Esophagus mucosa (tissue), 1 donor: Measurements from ENCODE around the gene SDHB. TPM values are rescaled to one million over a fixed set of nuclear protein-coding genes. Genes with fewer than 3 reads are reported as not detected.

Experiments used
- ATAC-seq: fragments of 200-7000 bp; cut with Tn5 transposase; one replicate; pipeline ENCODE4 v1.9.1; 2020
- total RNA-seq: library from RNA; stranded (reverse); gene quantifications from one replicate; pipeline ENCODE4 v1.2.4, GENCODE V29; 2023
- donor health status: DM: yes; HTN: yes; CAD: no.

SDHB gene
- total RNA-seq, 1 donor from 2014 or later, result 84.5 TPM

DNA sequence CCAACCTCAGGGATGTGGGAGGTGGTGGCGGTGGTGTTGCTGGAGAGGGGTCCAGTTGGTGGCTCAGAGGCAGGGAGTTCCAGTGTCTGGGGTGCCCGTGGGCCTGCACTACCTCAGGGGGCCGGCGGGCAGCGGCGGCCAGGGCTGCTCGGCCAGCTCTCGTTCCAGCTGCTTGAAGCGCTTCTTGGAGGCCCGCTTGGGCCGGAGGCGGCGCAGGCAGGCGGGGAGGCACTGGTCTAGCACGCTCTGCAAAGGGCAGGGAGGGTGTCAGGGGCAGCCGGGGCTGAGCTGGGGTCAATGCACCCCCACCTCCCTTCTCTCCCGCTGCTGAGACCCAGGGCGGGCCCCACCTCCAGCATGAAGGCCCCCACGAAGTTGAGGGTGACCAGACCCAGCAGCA, 67.7 kb downstream of the SDHB start:
- no peak for ATAC-seq

DNA sequence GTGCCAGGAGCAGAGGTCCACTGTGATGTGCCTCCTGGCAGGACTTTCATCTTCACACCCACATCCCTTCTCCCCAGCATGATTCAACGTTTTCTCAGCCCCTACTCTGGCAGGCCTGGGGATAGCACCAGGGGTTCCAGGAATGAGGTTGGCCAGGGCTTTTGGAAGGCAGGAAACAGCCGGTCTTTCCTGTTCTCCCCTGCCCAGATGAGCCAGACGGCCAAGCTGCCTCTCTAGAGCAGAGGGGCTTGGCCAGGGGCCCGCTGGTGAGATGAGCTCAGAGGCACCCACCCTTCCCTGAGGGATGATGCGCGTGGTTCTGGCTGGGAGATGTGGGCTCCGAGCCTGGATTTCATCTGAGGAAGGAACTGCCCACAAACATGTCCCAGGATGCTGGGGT, 69.1 kb downstream of the SDHB start:
- peak; percentile 75 for ATAC-seq

DNA sequence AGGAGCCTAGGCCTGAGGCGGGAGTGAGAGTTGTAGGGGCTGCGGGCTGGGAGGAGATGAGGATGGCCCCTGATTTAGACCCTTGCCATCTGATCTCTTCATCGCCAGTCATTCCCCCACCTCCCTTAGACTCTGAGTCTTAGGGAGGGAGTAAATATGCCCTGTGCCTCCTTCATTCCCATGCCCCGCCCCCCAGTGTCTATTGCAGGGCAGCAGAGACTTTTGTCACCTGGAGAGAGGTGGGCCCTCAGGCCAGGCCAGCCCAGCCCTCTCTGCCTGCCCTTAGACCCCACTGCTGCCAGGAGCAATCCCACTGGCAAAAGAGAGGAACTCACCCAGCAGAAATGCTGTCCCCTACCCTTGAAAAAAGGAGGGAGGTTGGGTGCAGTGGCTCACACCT, 70.2 kb downstream of the SDHB start:
- ATAC-seq, result no peak

DNA sequence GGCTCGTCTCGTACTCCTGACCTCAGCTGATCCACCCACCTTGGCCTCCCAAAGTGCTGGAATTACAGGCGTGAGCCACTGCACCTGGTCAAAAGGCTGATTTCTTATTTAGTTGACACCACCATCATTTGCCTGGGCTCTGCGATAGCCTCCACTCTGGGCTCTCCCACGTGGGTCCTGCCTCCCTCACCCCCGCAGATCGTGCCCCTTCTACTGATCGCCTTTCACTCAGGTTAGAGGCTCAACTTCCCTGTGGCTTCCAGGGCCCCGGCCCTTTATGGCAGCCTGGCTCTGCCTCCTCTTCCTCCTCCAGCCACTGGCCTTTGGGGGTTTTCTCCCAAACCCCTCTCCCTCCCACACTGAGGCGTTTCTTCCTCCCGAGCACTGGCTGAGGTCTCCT, 70.9 kb downstream of the SDHB start:
- ATAC-seq, result no peak

DNA sequence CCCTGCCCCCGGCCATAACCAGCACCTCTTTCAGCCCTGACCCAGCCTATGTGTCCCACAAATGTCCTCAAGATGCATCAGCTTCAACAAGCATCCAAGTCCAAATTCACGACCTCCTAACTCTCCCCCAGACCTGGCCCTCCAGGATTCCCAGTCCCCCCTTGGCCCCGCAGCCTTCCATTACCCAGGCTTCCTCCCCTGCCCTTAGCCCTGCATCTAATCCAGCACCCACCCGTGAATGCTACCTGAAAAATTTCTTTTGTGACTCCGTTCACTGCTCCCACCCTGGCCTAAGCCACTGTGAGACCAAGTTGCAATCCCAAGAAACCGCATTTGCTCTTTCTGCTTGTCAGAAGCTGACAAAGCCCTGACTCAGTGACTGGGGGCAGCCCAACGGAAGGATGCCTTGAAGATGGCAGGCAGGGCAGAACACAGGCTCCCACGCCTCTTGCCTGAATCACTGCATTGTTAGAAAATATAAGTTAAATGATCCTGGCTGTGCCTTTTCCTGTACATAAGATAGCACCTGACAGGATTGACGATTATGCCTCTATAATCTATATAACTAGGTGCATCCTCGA, 72.5 kb downstream of the SDHB start:
- no peak for ATAC-seq

DNA sequence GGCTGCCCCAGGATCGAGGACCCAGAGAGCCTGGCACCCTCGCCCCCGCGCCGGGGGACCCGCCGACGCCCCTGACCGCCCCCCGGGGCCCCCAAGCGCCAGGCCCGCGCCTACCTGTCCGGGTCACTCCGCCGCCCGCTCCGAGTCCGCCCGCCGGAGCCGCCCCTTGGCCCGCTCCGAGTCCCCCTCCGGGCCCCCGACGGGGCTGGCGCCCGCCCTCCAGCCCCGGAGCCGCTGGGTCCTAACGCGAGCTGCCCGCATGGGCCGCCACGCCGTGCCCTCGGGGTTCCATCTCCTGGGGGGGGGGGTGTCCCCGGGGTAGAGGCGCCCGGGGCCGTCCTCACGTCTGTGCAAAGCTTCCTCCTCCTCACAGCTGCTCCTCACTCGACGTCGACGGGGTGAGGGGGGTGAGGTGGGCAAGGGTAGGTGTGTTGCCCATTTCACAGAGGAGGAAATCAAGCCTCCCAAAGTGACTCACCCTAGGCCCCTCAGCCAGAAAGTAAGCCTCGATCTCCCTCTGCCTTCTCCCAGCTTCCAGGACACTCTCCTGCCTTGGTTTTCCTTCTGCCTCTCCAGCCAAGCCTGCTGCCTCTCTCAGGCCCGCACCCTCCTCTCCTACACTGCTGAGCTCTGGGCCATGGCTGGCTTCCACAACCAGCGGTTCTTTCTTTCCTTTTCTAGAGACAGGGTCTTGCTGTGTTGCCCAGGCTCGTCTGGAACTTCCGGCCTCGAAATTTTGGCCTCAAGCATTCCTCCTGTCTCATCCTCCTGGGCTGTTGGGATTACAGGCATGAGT, 73.2 kb downstream of the SDHB start, which contains the start of gene MFAP2:
Gene MFAP2, minus strand, starts transcription at position 148 of the 796 bp plus-strand sequence. CDS start 2,347 bp downstream, outside the sequence.
- ATAC-seq, result no peak

DNA sequence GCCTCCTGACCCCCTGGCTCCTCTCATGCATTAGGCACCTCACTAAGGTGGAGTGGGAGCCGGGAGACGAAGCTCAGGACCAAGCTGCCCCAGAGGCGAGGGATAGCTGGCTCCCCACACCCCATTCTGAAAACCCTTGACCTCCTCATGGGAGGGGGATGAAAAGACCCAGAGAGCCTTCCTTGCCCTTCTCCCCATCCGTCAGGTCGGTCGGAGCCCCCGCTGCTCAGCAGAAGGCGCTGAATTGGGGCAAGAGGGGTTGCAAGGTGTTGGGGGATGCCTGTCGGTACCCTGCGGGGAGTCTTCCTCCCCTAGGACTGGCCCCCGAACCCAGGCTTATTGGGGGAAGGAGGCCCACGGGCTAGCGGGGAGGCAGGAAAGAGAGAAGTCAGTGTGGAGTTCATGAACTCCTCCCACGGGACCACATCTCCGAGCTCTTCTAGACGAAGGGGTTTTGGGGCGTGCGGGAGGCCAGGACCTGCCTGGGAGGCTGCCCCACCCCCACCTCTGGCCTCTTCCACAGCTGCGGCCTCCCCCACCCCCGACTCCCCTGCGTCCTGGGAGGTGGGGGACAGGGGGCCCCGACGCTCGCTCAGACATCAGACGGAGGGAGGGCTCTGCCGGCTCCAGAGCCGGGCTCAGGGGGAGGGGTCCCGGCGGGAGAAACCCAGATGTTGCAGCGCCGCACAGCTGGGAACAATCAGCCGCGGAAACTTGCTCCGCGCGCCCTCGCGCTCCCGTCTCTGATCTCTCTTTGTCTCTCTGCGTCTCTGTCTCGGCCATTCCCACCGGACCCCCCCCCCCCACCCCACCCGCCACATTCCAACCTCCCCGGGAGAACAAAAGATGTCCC, 74.1 kb downstream of the SDHB start:
- no peak for ATAC-seq

DNA sequence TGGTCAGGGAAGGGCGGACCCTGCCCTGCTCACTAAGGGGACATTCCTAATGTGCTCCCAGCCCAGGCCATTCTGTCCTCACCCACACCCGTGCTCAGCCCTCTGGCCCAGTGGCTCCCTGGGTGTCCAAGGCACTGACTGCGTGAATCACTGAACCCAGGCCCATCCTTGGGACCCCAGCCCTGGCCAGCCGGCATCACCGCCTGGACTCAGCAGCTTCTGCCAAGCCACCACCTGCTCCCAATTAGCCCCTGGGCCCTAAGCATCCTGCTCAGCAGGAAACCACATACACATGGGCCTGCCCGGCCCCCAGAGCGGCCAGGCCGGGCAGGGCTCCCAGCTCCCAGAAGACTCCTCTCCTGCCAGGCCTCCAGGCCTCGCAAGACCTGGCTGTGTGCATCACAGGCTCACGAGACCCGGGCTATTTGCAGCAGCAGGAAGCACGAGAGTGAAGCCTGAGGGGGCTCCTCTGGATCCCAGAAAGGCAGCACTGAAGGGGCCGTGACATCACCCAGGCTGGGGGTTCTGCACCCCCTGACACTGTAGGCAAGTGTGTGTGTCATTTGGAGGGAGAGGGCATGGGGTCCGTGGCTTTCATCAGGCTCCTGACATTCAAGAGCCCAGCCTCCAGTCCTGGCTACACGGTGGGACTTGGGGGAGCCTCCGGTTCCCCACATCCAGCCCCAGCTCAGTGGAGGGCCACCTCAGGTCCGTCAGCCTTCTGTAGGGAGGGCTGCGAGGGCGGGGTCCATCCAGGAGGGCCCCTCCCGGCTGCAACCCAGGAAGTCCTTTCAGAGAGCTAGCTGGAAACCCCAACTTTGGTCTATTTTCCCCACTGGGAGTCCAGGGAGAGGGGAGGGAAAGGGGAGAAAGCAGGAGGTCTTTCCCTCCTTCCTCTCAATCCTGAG, 75.0 kb downstream of the SDHB start:
- peak; percentile 4 for ATAC-seq

DNA sequence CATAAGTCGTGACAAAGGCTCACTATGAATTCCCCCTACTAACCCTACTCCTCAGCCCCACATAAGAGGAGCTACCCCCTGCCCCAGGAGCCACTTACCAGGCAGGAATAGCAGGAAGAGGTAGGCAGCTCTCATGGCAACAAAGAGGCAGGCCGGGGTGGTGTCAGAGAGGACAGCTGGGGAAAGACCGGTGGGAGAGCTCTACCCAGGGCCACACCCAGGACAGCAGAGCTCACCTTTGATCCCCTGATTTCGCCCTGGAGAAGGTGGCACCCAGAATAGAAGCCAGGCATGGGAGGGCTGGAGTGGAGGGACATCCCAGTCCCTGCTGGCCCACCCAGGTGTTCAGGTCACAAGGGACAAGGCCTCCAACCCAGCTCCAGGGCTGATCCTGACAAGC, 75.7 kb downstream of the SDHB start:
- peak; percentile 19 for ATAC-seq

DNA sequence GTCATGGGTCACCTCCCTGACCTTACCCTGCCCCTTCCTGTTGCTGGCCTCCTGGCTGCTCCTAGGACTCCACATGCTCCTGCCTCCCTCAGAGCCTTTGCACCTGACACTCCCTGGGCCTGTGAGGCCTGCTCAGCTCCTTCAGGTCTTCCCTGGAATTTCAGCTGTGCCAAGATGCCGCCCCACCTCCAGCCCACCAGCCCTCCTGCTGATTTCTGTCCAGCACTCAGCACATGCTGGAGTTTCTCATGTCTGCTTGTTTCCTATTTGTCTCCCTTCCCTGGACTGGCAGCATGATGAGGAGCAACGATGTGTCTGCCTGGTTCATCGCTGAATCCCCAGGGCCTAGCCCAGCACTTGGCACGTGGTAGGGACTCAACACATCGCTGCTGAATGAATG, 76.5 kb downstream of the SDHB start:
- no peak for ATAC-seq

DNA sequence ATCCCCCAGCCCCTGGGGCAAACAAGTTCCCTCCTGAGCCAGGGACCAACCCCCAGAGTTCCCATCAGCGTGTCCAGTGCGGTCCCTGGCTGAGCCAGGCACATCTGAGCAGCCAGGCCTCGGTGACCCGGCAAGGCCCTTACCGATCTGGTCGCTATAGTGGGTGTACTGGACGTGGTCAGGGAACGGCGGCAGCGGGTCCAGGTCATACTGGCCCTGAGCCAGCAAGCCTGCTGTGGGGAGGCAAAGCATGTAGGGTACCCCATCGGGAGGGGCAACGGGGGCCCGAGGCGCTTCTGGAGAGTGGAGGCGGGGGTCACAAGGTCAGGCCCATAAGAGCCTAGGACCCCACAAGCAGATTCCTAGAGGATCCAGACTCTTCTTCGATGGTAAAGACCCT, 76.9 kb downstream of the SDHB start:
- no peak for ATAC-seq

DNA sequence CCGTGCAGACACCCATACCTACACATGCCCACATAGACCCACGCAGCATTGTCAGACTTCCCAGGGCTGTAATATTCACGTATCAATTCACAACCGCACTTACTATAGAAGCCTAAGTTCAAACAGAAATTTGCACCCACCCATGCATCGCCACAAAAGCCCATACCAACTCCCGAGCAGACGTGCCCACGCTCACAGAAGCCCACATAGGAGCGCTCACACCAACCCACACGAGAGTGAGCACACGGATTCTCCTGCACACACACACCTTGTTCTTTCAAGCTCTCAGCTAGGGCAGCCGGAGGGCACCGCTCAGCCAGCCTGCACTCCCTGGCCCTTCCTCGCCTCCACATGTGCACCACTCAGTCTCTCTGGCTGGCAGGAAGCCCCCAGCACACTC, 78.0 kb downstream of the SDHB start:
- no peak for ATAC-seq

DNA sequence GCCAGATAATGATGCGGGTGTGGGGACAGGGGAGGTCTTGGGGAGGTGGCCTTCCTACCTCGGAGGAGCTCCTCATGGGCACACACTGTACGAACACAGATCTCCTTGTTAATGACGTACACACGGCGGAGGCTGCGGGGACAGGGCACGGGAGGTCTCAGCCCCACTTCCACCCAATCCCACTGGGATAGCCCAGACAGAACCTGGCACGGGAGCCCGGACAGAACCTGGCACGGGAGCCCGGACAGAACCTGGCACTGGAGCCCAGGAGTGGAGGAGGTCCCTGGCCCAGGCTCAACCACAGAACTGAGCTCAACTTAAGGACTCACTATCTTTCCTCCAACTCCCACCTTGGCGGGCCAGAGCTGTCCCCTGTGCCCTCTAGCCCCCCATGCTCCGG, 78.6 kb downstream of the SDHB start:
- ATAC-seq, result no peak

DNA sequence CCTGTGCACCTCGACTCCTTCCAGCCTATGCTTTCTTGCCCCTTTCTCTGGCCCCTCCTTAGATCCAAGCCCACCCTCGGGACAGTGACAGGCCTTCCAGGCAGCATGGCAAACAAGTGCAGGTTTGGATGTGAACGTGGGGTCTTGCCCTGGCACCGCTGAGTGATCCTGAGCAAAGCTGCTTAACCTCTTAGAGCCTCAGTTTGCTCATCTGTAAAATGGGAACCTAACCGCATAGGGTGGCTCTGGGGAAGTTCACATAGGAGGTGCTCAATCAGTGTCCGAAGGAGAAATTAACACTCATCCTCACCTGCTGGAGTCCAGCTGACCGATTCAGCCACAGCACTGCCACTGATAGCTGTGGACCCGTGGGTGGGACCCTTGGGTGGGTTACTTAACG, 80.6 kb downstream of the SDHB start:
- ATAC-seq, result no peak

DNA sequence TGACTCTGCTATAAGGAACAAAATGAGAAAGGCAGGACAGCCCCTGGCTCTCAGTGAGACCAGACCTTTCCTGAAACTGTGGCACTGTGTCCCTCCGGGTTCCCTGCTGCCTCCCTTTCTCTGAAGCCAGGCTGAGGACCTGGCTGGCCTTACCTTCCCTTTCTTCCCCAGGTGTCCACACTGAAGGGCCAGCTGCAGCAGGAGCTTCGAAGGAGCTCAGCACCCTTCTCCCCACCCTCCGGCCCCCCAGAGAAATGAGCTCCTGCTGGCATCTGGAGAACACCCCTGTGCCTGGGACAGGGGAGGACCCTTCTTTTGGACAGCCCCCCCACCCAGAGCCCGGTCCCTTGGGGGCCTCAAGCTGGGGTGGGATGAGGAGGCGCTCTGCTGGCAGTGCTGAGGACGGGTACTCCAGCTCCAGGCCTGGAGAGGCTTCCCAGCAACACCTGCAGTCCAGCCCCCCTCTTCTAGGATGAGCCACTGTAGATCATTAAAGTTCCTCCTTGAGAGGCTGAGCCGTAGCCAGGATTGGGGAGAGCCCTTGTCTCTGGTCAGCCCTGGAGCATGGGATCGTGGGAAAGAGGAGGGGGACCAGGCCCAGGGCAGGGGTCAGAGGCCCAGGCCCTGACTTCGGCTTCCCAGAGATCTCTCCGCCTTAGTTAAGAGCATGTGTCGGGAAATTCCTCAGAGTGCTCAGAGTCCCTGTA, 81.5 kb downstream of the SDHB start:
- ATAC-seq, result no peak

DNA sequence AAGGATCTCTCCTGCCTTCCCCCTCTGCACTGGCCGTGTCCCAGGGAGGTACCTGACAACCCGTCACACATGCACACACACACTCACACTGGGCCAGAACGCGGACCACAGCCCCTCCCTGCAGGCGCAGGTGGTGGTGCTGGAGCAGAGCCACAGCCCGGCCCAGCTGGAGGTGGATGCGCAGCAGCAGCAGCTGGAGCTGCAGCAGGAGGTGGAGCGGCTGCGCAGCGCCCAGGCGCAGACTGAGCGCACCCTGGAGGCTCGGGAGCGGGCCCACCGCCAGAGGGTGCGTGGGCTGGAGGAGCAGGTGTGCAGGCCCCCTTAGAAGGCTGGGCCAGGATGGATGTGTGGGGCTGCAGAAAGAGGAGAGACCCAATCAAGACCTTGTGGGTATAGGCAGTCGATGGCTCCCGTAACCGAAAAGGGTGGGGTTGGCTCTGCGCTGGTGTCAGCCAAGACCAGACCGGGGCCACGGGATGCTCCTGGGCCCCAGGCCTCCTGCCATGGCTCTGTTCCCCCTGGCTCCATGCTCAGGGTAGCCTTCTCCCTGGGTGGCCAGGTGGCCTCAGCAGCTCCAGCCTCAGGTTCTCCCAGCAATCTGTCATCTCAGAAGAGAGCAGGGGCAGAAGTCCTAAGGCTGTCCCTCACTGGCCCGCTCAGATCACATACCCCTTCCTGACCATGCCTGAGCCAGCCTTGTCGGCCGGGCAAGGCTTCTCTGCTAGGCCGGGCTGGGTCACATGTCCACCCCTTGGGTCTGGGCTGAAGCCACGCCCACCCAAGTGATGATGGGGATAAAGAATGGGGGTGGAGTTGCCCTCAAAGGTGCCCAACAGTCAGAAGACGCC, 82.3 kb downstream of the SDHB start:
- ATAC-seq, result no peak

DNA sequence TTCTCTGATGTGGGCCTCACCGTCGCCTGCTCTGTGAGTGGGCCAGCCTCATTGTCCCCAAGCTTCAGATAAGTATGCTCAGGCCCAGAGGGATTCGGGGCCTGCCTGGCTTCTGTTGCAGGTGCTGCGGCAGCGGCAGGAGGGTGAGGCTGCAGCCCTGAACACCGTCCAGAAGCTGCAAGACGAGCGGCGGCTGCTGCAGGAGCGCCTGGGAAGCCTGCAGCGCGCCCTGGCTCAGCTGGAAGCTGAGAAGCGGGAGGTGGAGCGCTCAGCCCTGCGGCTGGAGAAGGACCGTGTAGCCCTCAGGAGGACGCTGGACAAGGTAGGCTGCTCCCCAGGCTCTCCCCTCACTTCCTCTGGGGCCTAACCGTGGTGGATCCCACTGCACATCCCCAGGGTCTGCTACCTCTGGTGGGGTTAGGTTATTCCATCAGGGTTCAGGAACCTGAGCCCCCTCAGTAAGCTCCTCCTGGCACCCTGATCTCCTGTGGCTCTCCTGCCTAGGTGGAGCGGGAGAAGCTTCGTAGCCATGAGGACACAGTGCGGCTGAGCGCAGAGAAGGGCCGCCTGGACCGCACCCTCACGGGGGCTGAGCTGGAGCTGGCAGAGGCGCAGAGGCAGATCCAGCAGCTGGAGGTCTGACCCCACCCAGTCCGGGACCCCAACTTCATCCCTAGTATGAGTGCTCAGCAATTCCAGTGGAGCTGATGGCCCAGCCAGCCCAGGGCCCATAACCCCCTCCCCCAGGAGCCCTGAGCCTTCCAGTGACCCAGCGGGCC, 83.5 kb downstream of the SDHB start:
- no peak for ATAC-seq

DNA sequence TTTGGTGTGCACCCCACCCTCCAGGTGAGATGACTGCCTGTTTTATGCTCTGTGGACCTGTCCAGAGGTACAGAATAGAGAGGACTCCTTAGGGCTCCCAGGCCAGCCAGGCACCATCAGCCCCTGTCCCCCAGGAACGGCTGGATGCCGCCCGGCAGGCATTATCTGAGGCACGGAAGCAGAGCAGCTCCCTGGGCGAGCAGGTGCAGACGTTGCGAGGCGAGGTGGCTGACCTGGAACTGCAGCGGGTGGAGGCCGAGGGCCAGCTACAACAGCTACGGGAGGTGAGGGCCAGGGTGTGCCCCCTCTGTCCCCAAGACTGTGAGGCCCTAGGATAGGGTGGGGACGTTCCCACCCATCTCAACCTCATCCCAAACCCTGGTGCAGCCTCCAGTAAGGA, 84.2 kb downstream of the SDHB start:
- no peak for ATAC-seq

DNA sequence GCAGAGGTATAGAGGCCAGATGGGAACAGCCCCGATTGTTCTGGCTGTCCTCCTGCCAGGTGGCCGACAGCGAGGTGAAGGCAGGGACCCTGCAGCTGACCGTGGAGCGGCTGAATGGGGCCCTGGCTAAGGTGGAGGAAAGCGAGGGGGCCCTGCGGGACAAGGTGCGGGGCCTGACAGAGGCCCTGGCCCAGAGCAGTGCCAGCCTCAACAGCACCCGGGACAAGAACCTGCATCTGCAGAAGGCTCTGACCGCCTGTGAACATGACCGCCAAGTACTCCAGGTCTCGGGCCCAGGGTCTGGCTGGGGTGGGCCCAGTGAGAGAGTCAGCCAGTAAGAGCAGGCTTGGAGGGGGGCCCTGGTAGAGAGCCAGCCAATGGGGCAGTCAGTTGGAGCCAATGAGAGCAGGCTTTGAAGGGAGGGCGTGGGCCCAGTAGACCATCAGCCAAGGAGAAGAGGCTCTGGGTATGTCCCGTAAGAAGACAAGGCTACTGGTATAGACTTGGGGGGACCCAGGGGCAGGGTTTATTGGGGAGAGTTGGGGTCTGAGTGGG, 84.7 kb downstream of the SDHB start:
- no peak for ATAC-seq
